GM12872 (cell line): ENCODE data around the gene FPR2.

ENCODE experiments used
- TF ChIP-seq, protein P1 (sequence below): IDR thresholded peaks from 3 replicates; pipeline ENCODE4 v1.5.1; 2011; ENCODE audit warnings: low read depth, mild to moderate bottlenecking, low read length, moderate library complexity; ENCODE audit not compliant: insufficient read depth

Gene FPR2

GRCh38 chr19:51761696-51762095 is 716 bp downstream of the FPR2 start:
- TF ChIP-seq, protein P1, sequence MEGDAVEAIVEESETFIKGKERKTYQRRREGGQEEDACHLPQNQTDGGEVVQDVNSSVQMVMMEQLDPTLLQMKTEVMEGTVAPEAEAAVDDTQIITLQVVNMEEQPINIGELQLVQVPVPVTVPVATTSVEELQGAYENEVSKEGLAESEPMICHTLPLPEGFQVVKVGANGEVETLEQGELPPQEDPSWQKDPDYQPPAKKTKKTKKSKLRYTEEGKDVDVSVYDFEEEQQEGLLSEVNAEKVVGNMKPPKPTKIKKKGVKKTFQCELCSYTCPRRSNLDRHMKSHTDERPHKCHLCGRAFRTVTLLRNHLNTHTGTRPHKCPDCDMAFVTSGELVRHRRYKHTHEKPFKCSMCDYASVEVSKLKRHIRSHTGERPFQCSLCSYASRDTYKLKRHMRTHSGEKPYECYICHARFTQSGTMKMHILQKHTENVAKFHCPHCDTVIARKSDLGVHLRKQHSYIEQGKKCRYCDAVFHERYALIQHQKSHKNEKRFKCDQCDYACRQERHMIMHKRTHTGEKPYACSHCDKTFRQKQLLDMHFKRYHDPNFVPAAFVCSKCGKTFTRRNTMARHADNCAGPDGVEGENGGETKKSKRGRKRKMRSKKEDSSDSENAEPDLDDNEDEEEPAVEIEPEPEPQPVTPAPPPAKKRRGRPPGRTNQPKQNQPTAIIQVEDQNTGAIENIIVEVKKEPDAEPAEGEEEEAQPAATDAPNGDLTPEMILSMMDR = no peak

DNA sequence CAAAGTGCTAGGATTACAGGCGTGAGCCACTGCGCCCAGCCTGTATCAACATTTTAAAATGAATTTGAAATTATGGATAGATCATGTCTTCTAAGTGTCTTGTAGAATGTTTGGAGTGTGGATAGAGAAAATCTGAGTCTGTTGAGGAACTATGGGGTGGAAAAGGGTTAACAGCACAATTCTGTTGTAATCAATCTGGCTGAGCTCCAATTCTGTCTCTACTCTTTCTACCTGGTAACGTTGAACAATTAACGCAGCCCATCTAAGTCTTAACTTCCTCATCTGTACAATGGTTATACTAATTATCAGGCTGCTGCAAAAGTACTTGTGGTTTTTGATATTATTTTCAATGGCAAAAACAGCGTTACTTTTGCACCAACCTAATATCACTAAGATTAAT is 4.1 kb downstream of the FPR2 start:
- TF ChIP-seq, protein P1 = no peak

DNA sequence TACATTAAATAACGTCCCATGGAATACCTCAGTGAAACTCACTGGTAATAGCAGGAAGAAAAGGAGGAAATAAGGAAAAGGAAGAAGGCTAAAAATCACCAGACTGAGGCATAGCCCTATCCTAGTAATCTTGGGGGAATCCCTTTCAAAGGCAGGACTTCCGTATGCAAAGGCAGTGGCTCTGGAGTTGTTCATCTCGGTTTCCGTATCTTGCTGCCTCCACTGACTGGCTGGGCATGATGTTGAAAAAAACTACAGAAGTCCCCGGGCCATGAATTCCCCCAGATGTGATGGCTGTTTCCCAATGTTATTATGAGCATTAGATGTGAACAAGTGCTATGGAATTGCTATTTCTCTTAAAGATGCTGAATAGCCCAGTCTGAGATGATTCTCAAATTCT is 5.5 kb downstream of the FPR2 start:
- TF ChIP-seq, protein P1 = no peak

DNA sequence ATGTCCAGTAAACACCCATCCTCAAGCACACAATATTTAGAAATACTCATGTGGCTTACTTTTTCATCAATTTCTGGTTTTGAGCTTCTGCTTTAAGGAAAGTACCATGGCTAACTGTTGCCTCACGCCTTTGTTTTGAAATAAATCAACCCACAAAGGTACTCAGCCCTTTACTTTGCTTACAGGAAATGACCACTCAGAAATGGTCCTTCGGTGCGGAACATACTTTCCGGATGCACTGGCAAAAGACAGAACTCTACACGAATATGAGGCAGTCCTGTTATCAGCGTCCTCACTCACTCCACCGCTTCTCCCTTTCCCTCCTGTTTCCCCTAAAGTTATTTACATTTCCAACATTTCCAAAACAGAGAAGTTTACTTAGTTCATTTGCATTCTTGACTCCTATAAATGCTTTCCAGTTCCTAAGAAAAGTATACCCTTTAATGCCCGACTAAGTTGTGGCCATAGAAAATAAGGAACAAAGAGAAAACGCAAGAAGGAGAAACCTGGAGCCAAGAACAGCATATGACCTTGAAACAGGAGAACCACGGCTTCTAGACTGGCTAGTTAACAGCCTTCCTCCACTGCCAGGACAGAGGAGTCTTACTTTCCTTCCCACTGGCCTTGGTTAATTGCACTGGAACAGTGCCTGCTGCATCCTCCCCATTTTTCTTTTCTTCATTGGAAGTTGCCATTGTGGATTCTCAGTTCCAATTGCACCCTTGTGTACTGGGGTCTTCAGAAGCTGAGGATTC is 10.6 kb downstream of the FPR2 start:
- TF ChIP-seq, protein P1 = no peak

DNA sequence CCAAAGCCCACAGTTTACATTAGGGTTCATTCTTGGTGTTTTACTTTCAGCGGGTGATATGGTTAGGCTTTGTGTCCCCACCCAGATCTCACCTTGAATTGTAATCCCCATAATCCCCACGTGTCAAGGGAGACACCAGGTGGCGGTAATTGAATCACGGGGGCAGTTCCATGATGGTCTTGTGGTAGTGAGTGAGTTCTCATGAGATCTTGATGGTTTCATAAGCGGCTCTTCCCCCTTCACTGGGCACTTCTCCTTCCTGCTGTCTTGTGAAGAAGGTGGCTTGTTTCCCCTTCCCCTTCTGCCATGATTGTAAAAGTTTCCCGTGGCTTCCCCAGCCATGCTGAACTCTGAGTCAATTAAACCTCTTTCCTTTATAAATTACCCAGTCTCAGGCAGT is 12.0 kb downstream of the FPR2 start:
- TF ChIP-seq, protein P1 = no peak

- TF ChIP-seq, protein P1 = peak; percentile 71
Observed at GRCh38 chr19:51777570-51778462, 16.8 kb downstream of the FPR2 start.

DNA sequence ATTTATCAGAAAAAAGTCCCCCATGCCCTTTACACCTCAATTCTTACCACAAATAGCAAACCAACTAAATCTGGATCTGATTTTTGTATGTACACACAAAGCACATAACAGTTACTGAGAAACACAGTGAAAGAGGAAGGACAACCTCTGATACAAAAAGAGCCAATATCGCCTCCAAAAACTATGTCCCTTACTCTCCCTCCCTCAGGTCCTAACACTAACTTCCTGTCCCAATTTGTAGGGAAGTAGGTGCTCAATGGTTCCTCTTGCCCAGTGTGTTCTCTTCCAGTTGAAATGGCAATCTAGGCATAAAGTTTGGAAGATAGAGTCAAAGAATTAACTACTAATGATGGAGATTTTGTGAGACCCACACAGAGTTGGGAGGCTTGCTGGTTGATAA is 18.2 kb downstream of the FPR2 start:
- TF ChIP-seq, protein P1 = no peak
